ENCODE results near the gene HERC3. TPM values are rescaled to one million over a fixed set of nuclear protein-coding genes. Genes with fewer than 3 reads are reported as not detected.

The HERC3 gene
- total and polyA plus RNA-seq, 2 donors (not counting 3 experiments of a cell fraction or from before 2014, with no cell fraction given) = 6.3 to 21.2 TPM

- Histone ChIP-seq H2AFZ (ENCODE audit: low read depth, low read length) (no peak overlapping the region), H3K36me3 (ENCODE audit: control insufficient read depth in 2 of 2, extremely low read depth in 1 of 2, insufficient read depth in 2 of 2, low read length in 2 of 2) (peaks cover 0 to 9% of the 10 kb centered on the region in 2 experiments), H3K27me3 (ENCODE audit: control insufficient read depth in 2 of 2, insufficient read depth in 2 of 2, low read length in 2 of 2) (no peaks in the 10 kb centered on the region), H3K9ac (replicated peaks; ENCODE audit: extremely low read depth, insufficient read depth, low read length) (no peak overlapping the region), H3K9me3 (replicated peaks; ENCODE audit: control insufficient read depth, insufficient read depth, low read length) (no peaks in the 10 kb centered on the region), H3K9me1 (replicated peaks; ENCODE audit: control insufficient read depth, extremely low read depth, insufficient read depth, low read length) (no peaks in the 10 kb centered on the region), H3K27ac (ENCODE audit: insufficient read depth, low read depth, low read length) (no peak overlapping the region), H4K20me1 (replicated peaks; ENCODE audit: control insufficient read depth, extremely low read depth, insufficient read depth, low read length) (no peaks in the 10 kb centered on the region), H3K4me3 (replicated peaks in 1 of 3; ENCODE audit: insufficient read depth in 1 of 3, low read depth in 1 of 3, low read length in 3 of 3) (no peak overlapping the region), H3K4me1 (ENCODE audit: control insufficient read depth, extremely low read depth, insufficient read depth, low read length) (no peaks in the 10 kb centered on the region), H3K79me2 (ENCODE audit: control insufficient read depth, insufficient read depth, low read length) (no peaks in the 10 kb centered on the region), H3K4me2 (ENCODE audit: insufficient read depth, low read length) (no peak overlapping the region)
- BruUV-seq (replicated peaks) = no TSS peak
- POLR2A ChIA-PET = no interaction called here
- CTCF ChIA-PET = interaction anchor here (1.0 to 2.2 kb wide), 4 partner anchors 11 to 44 kb away, joined by 3 to 6 read pairs (median 6); no protein-coding TSS in a partner anchor
- no peak for FAIRE-seq
- intact Hi-C loops (cut with micrococcal nuclease) (no loop called here), dilution Hi-C loops (cut with MboI; ENCODE audit: extremely low pct_ligation_motif_present, low sequenced_read_pairs) (no loop called here)
- DNase-seq (ENCODE audit: low read depth, low spot score) = no peak
- TF ChIP-seq CTCF (IDR thresholded peaks at IDR 0.05; ENCODE audit: extremely low read depth in 1 of 2, insufficient read depth in 1 of 2, low read depth in 1 of 2, low read length in 2 of 2) = no peak
Observed at GRCh38 chr4:88746206-88746605, 153.9 kb downstream of the HERC3 start.

GRCh38 chr4:88747351-88747750 lies 155.1 kb downstream of the HERC3 start:
- no TSS peak for BruUV-seq (replicated peaks)

More at GRCh38 chr4:88747351-88747750, 155.1 kb downstream of the HERC3 start:
- Histone ChIP-seq H3K9me1 (replicated peaks; ENCODE audit: control insufficient read depth, extremely low read depth, insufficient read depth, low read length) (no peaks in the 10 kb centered on the region), H3K4me2 (ENCODE audit: insufficient read depth, low read length) (no peak overlapping the region), H3K4me1 (ENCODE audit: control insufficient read depth, extremely low read depth, insufficient read depth, low read length) (no peaks in the 10 kb centered on the region), H3K27ac (ENCODE audit: insufficient read depth, low read depth, low read length) (no peak overlapping the region), H2AFZ (ENCODE audit: low read depth, low read length) (no peak overlapping the region), H3K9ac (replicated peaks; ENCODE audit: extremely low read depth, insufficient read depth, low read length) (no peak overlapping the region), H3K4me3 (replicated peaks in 1 of 3; ENCODE audit: insufficient read depth in 1 of 3, low read depth in 1 of 3, low read length in 3 of 3) (no peak overlapping the region), H3K9me3 (replicated peaks; ENCODE audit: control insufficient read depth, insufficient read depth, low read length) (no peaks in the 10 kb centered on the region), H4K20me1 (replicated peaks; ENCODE audit: control insufficient read depth, extremely low read depth, insufficient read depth, low read length) (no peaks in the 10 kb centered on the region), H3K36me3 (ENCODE audit: control insufficient read depth in 2 of 2, extremely low read depth in 1 of 2, insufficient read depth in 2 of 2, low read length in 2 of 2) (peaks cover 0 to 9% of the 10 kb centered on the region in 2 experiments), H3K27me3 (ENCODE audit: control insufficient read depth in 2 of 2, insufficient read depth in 2 of 2, low read length in 2 of 2) (no peaks in the 10 kb centered on the region), H3K79me2 (ENCODE audit: control insufficient read depth, insufficient read depth, low read length) (no peaks in the 10 kb centered on the region)
- ChIA-PET CTCF (interaction anchor here (0.7 to 2.2 kb wide), 5 partner anchors 12 to 43 kb away, joined by 3 to 6 read pairs (median 5); no protein-coding TSS in a partner anchor), POLR2A (no interaction called here)
- no peak for FAIRE-seq
- intact Hi-C loops (cut with micrococcal nuclease) (no loop called here), dilution Hi-C loops (cut with MboI; ENCODE audit: extremely low pct_ligation_motif_present, low sequenced_read_pairs) (no loop called here)
- no peak for DNase-seq (ENCODE audit: low read depth, low spot score)
- no peak for TF ChIP-seq MAX (IDR thresholded peaks at IDR 0.05; ENCODE audit: insufficient read depth, insufficient read length)
- no peak for TF ChIP-seq POLR2A (IDR thresholded peaks at IDR 0.05; ENCODE audit: low read depth, low read length)
- no peak for TF ChIP-seq POLR2AphosphoS5 (IDR thresholded peaks at IDR 0.05; ENCODE audit: insufficient read depth, low read depth, low read length)
- no peak for TF ChIP-seq GATA2 (IDR thresholded peaks at IDR 0.05; ENCODE audit: insufficient read depth, insufficient read length, low read depth, low read length)
- no peak for TF ChIP-seq MYC (IDR thresholded peaks at IDR 0.05; ENCODE audit: low read depth, low read length)
- no peak for TF ChIP-seq JUN (IDR thresholded peaks at IDR 0.05; ENCODE audit: borderline replicate concordance, insufficient read depth, insufficient read length, low read depth)
- TF ChIP-seq CTCF (IDR thresholded peaks at IDR 0.05; ENCODE audit: extremely low read depth in 1 of 2, insufficient read depth in 1 of 2, low read depth in 1 of 2, low read length in 2 of 2) = no peak
- no peak for TF ChIP-seq FOS (IDR thresholded peaks at IDR 0.05; ENCODE audit: borderline replicate concordance, insufficient read depth, low read length)
- TF ChIP-seq EZH2 (IDR thresholded peaks at IDR 0.05; ENCODE audit: borderline replicate concordance, low read depth, low read length, severe bottlenecking) = no peak

Measured in endothelial cell of umbilical vein (primary cell).